HepG2 (cell line): ENCODE results near the gene ZNF221. TPM values are rescaled to one million over a fixed set of nuclear protein-coding genes. Genes with fewer than 3 reads are reported as not detected.

Experiments used
- ADNP ChIP-seq: sonication (generic); formaldehyde crosslinking; IDR thresholded peaks from 2 replicates; pipeline ENCODE4 v1.4.0; 2020; ENCODE audit warnings: missing genetic modification reagents
- ARID5B ChIP-seq: IDR thresholded peaks from 2 replicates; pipeline ENCODE4 v1.4.0; 2020; ENCODE audit warnings: mild to moderate bottlenecking, missing genetic modification reagents
- IKZF5 ChIP-seq: IDR thresholded peaks from 2 replicates; pipeline ENCODE4 v1.6.1; 2018; ENCODE audit warnings: missing genetic modification reagents, mild to moderate bottlenecking, missing compliant biosample characterization
- MBNL3 ChIP-seq: fragments of 250-450 bp; sonication (Bioruptor Pico); conservative IDR thresholded peaks from 2 replicates; pipeline ENCODE4 v1.8.0; 2022; ENCODE audit warnings: mild to moderate bottlenecking, inconsistent platforms
- SPEN ChIP-seq: sonication (generic); formaldehyde crosslinking; IDR thresholded peaks from 2 replicates; pipeline ENCODE4 v1.5.1; 2020; ENCODE audit warnings: low read depth, mild to moderate bottlenecking, missing genetic modification reagents
- ZNF574 ChIP-seq: sonication (generic); formaldehyde crosslinking; IDR thresholded peaks from 2 replicates; pipeline ENCODE4 v1.4.0; 2020; ENCODE audit warnings: missing genetic modification reagents
- polyA plus RNA-seq, 8 experiments: library from polyadenylated mRNA; depleted of rRNA in 3 of 8; stranded (reverse) in 7 of 8; unstranded in 1 of 8; fragments of >200 nt; fragmentation: Illumina TruSeq in 4 of 8; extraction: Trizol in 4 of 8; gene quantifications; 2 replicates each; pipeline versions ENCODE4 v1.2.1 to v1.2.3, GENCODE V29; 2011 to 2016; ENCODE audit warnings: low read depth in 4 of 8, missing spikeins in 1 of 8, mixed read lengths in 1 of 8; ENCODE audit not compliant: insufficient read depth in 1 of 8
- total RNA-seq, 5 experiments: library from RNA; depleted of rRNA; stranded (reverse); fragments of >200 nt; fragmentation: Illumina TruSeq; extraction: Trizol; gene quantifications; 2 replicates each; pipeline ENCODE4 v1.2.3, GENCODE V29; 2016; ENCODE audit warnings: low read depth in 1 of 5

ZNF221 gene
- total and polyA plus RNA-seq, 2 of the 13 experiments (the other 11 are each of a cell fraction or from before 2014, with no cell fraction given): 0.48 to 3.4 TPM

GRCh38 chr19:43983912-43984686 lies 33.1 kb downstream of the ZNF221 start, which contains the start of gene ZNF155 (continued):
- TF ChIP-seq ARID5B (CRISPR knock-in tag) (0 out of 2 replicates have a peak, but pooled peaks have one; percentile 13), MBNL3 (CRISPR knock-in tag) (no peak), ZNF574 (CRISPR knock-in tag) (peak; percentile 77), ADNP (CRISPR knock-in tag) (no peak), IKZF5 (CRISPR knock-in tag) (0 out of 2 replicates have a peak, but pooled peaks have one; percentile 41), SPEN (CRISPR knock-in tag) (peak; percentile 99)
